ENCODE results near the gene AKR1E2.

GRCh38 chr10:4819067-4819466 lies 6.9 kb upstream of the AKR1E2 start:
- TF ChIP-seq CTCF (IDR thresholded peaks at IDR 0.05 in 4 of 5, conservative IDR thresholded peaks at IDR 0.05 in 1 of 5) = no peak
- TF ChIP-seq POLR2A (IDR thresholded peaks at IDR 0.05) = no peak

Data from gastrocnemius medialis (tissue), 4 donors.